HG03378 (cell line): ENCODE results near the gene TET3.

ENCODE experiments used
- ATAC-seq: cut with Tn5 transposase; IDR thresholded peaks from one replicate; pipeline ENCODE4 v1.9.1; 2021; ENCODE audit warnings: mild to moderate bottlenecking, moderate library complexity; ENCODE audit not compliant: unreplicated experiment

TET3 gene

GRCh38 chr2:73964223-73964622, 20.5 kb upstream of the TET3 start:
- ATAC-seq = no peak

GRCh38 chr2:73965053-73965452, 19.7 kb upstream of the TET3 start:
- ATAC-seq = no peak

- ATAC-seq = no peak
Measured at GRCh38 chr2:73968357-73968937, 16.3 kb upstream of the TET3 start.

- ATAC-seq = no peak
Measured at GRCh38 chr2:73969356-73969755, 15.4 kb upstream of the TET3 start.

- no peak for ATAC-seq
Measured at GRCh38 chr2:73970141-73970803, 14.4 kb upstream of the TET3 start.

GRCh38 chr2:73970850-73971471, 13.7 kb upstream of the TET3 start:
- ATAC-seq = peak; percentile 87

- no peak for ATAC-seq
Measured at GRCh38 chr2:73971722-73972121, 13.0 kb upstream of the TET3 start.

- ATAC-seq = peak; percentile 38
Measured at GRCh38 chr2:73972846-73973245, 11.9 kb upstream of the TET3 start.

- ATAC-seq = no peak
Measured at GRCh38 chr2:73975731-73976130, 9.0 kb upstream of the TET3 start.

GRCh38 chr2:73976803-73977202, 7.9 kb upstream of the TET3 start:
- no peak for ATAC-seq

GRCh38 chr2:73977466-73977865, 7.2 kb upstream of the TET3 start:
- no peak for ATAC-seq

- no peak for ATAC-seq
Measured at GRCh38 chr2:73979021-73979420, 5.7 kb upstream of the TET3 start.

- no peak for ATAC-seq
Measured at GRCh38 chr2:73979686-73980085, 5.0 kb upstream of the TET3 start.

GRCh38 chr2:73980566-73980965, 4.1 kb upstream of the TET3 start:
- ATAC-seq = no peak

- ATAC-seq = no peak
Measured at GRCh38 chr2:73981081-73982001, 3.4 kb upstream of the TET3 start.

- no peak for ATAC-seq
Measured at GRCh38 chr2:73982140-73982617, 2.5 kb upstream of the TET3 start.

GRCh38 chr2:73983322-73984202, 1.1 kb upstream of the TET3 start:
- ATAC-seq = no peak

- no peak for ATAC-seq
Measured at GRCh38 chr2:73984922-73985307, 205 bp downstream of the TET3 start.

- ATAC-seq = peak; percentile 44
Measured at GRCh38 chr2:73985308-73986084, 786 bp downstream of the TET3 start.
